ENCODE data around the gene SUFU.

GRCh38 chr10:102578782-102579181, 75.0 kb downstream of the SUFU start:
- TF ChIP-seq POLR2A (IDR thresholded peaks at IDR 0.05; ENCODE audit: low read length) (no peak), GATA1 (IDR thresholded peaks at IDR 0.05; ENCODE audit: low read depth, low read length) (no peak)

Data from erythroblast (primary cell).